ENCODE results near the gene CACNA1D.

CACNA1D gene

GRCh38 chr3:53806182-53807116 is 312.0 kb downstream of the CACNA1D start:
- DNase-seq (ENCODE audit: low read depth): no peak

GRCh38 chr3:53807117-53807810 is 312.9 kb downstream of the CACNA1D start:
- no peak for DNase-seq (ENCODE audit: low read depth)

- DNase-seq (ENCODE audit: low read depth): no peak
Measured at GRCh38 chr3:53808496-53808895, 314.1 kb downstream of the CACNA1D start.

- DNase-seq (ENCODE audit: low read depth): no peak
Measured at GRCh38 chr3:53809267-53809666, 314.9 kb downstream of the CACNA1D start.

GRCh38 chr3:53809764-53810400 is 315.5 kb downstream of the CACNA1D start:
- DNase-seq (ENCODE audit: low read depth): no peak

- no peak for DNase-seq (ENCODE audit: low read depth)
Measured at GRCh38 chr3:53811143-53811927, 316.9 kb downstream of the CACNA1D start.

GRCh38 chr3:53812434-53812833 is 318.0 kb downstream of the CACNA1D start:
- DNase-seq (ENCODE audit: low read depth): no peak

- DNase-seq (ENCODE audit: low read depth): no peak
Measured at GRCh38 chr3:53813229-53813628, 318.8 kb downstream of the CACNA1D start.

- no peak for DNase-seq (ENCODE audit: low read depth)
Measured at GRCh38 chr3:53813876-53814275, 319.5 kb downstream of the CACNA1D start.

- no peak for DNase-seq (ENCODE audit: low read depth)
Measured at GRCh38 chr3:53815067-53815466, 320.7 kb downstream of the CACNA1D start.

- DNase-seq (ENCODE audit: low read depth): no peak
Measured at GRCh38 chr3:53815651-53816050, 321.2 kb downstream of the CACNA1D start.

- DNase-seq (ENCODE audit: low read depth): no peak
Measured at GRCh38 chr3:53816425-53816824, 322.0 kb downstream of the CACNA1D start.

- DNase-seq (ENCODE audit: low read depth): no peak
Measured at GRCh38 chr3:53817211-53817610, 322.8 kb downstream of the CACNA1D start.

- no peak for DNase-seq (ENCODE audit: low read depth)
Measured at GRCh38 chr3:53817809-53818208, 323.4 kb downstream of the CACNA1D start.

GRCh38 chr3:53818221-53819162 is 324.1 kb downstream of the CACNA1D start:
- DNase-seq (ENCODE audit: low read depth): no peak

- DNase-seq (ENCODE audit: low read depth): no peak
Measured at GRCh38 chr3:53819163-53819868, 324.9 kb downstream of the CACNA1D start.

GRCh38 chr3:53820084-53820483 is 325.7 kb downstream of the CACNA1D start:
- no peak for DNase-seq (ENCODE audit: low read depth)

GRCh38 chr3:53820756-53821580 is 326.6 kb downstream of the CACNA1D start:
- no peak for DNase-seq (ENCODE audit: low read depth)

- DNase-seq (ENCODE audit: low read depth): no peak
Measured at GRCh38 chr3:53821631-53822121, 327.3 kb downstream of the CACNA1D start.

All from stimulated activated CD8-positive, alpha-beta memory T cell treated with anti-CD3 and anti-CD28 coated beads, Interleukin-15, amount 100 ng/mL, for 24 hours (primary cell).